ENCODE measurements around the gene CAPN13. TPM values are rescaled to one million over a fixed set of nuclear protein-coding genes. Genes with fewer than 3 reads are reported as not detected.

CAPN13 gene
- total RNA-seq, 1 donor from 2014 or later, result 67.4 TPM

GRCh38 chr2:30705711-30706533 is 101.3 kb downstream of the CAPN13 start:
- DNase-seq (ENCODE audit: low spot score), result peak; percentile 22

GRCh38 chr2:30705056-30705455 is 102.2 kb downstream of the CAPN13 start:
- DNase-seq (ENCODE audit: low spot score), result no peak

DNA sequence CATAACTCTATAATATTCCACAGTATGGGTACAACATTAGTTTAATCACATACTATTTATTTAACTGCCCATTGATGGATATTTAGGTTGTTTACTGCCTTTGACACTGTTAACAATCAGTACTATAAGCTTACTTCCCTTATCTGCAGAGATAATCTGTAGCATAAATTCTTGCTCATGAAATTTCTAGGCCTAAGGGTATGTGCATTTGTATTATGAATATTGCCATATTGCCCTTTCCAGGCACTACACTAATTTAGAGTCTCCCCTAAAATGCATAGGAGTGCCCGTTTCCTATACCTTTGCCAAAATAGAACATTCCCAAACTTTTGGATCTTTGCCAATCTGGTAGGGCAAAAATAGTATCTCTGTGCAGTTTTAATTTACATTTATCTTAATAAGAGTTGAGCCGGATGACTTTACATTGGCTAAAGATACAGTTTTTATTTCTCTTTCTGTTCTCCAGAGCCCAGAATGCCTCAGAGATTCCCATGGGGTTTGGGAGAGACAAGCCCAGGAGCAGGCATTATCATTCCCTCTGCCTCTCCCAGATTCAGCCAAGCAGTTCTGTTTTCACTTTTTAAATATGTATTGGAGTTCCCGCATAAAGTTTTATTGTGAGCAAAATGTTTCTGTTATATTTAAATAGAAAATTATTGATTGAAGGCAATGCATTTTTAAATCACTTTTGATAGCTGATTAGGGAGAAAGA is 102.8 kb downstream of the CAPN13 start:
- DNase-seq (ENCODE audit: low spot score), result no peak

- peak; percentile 14 for DNase-seq (ENCODE audit: low spot score)
These were observed 104.6 kb downstream of the CAPN13 start for GRCh38 chr2:30702694-30703093.

GRCh38 chr2:30701782-30702181 is 105.5 kb downstream of the CAPN13 start:
- no peak for DNase-seq (ENCODE audit: low spot score)

DNA sequence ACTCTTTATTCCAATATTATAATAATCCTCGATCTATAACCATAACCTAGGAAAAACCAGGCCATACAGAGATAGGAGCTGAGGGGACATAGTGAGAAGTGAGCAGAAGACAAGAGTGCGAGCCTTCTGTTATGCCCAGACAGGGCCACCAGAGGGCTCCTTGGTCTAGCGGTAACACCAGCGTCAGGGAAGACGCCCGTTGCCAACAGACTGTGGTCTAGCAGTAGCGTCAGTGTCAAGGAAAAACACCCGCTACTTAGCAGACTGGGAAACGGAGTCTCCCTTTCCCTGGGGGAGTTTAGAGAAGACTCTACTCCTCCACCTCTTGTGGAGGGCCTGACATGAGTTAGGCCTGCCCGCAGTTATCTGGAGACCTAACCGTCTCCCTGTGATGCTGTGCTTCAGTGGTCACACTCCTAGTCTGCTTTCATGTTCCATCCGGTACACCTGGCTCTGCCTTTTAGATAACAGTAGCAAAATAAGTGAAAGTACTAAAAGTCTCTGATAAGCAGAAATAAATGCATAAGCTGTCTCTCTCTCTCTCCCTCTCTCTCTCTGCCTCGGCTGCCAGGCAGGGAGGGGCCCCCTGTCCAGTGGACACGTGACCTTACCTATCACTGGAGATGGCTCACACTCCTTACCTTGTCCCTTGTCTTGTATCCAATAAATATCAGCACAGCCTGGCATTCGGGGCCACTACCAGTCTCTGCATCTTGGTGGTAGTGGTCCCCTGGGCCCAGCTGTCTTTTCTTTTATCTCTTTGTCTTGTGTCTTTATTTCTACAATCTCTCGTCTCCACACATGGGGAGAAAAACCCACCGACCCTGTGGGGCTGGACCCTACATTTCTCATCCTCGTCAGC is 109.8 kb downstream of the CAPN13 start:
- peak; percentile 13 for DNase-seq (ENCODE audit: low spot score)

- no peak for DNase-seq (ENCODE audit: low spot score)
These were observed 111.5 kb downstream of the CAPN13 start for GRCh38 chr2:30695749-30696148.

DNA sequence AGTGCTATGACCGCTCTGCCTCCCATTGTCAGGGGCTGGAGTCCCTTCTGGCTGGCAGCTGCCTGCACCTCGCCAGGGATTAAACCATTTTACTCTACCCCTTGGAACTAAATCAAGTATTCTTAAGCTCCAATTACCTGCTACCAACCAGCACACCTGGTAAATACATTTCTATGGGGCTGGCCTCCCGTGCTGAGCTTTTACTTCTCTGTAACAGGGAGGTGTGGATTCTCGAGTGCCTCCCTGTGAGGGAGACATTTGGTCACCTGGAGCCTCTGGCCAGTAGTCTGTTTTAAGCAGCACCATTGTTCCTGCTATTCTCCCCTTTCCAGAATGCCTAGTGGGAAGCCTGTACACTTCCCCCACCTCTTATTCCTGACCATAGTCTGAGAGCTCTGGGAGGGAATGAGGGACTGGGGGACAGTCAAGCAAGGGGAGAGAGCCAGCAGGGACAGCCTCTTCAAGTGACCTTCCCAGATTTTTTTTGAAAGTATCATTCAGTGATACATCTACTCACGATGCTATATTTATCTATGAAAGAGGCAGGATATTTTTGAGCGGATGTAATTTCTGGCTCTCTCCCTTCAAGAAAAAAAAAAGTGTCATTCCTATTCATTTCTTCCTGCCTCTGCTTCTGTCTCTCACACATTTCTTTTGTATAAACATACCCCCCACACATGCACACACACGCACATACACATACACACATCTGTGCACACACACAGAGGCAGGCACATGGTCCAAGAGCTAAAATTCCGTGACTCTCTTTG is 112.8 kb downstream of the CAPN13 start:
- peak; percentile 31 for DNase-seq (ENCODE audit: low spot score)

GRCh38 chr2:30693821-30694281 is 113.4 kb downstream of the CAPN13 start:
- peak; percentile 28 for DNase-seq (ENCODE audit: low spot score)

- peak; percentile 37 for DNase-seq (ENCODE audit: low spot score)
These were observed 114.4 kb downstream of the CAPN13 start for GRCh38 chr2:30692829-30693275.

DNA sequence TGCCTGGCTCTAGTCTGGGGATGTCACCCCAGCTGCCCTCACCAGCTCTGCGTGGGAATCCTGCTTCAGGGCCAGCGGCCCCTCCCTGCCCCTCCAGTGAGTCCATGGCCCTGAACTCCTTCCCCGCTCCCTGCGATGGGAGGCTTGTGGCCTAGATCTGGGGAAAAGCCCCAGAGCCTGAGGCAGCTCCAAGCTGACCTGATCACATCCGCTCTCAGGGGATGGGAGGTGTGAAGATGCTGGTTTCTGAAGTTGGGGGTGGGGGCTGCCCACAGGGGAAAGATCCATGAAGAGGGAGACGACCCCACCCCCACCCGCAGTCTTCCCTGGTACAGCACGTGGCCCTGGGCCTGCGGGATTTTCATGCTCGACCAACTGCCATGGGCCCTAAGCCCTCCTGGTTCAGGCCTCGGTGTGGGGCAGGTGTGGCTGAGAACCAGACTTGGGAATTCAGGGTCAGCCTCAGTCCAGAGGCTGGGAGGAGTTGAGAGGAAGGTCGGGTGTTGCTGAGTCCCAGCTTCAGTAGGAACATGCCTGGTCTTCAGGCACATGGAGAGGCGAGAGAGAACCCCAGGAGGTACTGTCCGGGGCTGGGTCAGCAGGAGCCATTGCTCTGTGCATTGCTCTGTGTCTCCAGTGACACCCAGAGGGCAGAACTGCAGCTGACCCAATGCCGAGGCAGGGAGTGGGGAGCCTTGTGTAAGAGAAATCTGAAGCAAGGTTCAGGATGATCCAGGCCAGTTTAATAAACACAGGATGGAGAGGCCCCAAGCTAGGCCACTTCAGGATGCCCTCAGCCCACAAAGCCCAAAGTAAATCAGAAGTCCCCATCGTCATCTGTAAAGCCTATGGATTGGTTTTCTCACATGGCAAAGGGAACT is 115.1 kb downstream of the CAPN13 start:
- DNase-seq (ENCODE audit: low spot score), result peak; percentile 37

GRCh38 chr2:30691091-30691947 is 115.9 kb downstream of the CAPN13 start:
- DNase-seq (ENCODE audit: low spot score), result peak; percentile 33

DNA sequence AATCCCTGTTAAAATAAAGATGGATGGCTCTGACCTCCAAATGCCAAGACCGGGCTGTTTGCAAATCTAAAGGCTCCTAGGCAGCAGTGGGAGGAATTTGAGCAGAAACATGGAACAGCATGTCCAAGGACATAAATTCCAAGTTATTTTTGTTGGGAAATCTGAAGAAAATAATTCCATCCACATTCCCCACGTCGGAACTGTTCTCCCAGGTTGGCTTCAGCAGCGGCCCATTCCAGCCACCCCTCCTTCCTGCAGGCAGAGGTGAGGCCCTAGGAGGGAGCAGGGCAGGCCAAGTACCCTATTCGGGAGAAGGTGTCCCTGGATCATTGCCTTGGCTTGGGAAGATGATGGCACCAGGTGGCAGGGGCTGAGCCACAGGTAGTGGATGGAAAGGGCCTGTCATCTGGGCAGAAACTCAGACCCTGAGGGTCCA is 117.1 kb downstream of the CAPN13 start:
- DNase-seq (ENCODE audit: low spot score), result peak; percentile 39

DNA sequence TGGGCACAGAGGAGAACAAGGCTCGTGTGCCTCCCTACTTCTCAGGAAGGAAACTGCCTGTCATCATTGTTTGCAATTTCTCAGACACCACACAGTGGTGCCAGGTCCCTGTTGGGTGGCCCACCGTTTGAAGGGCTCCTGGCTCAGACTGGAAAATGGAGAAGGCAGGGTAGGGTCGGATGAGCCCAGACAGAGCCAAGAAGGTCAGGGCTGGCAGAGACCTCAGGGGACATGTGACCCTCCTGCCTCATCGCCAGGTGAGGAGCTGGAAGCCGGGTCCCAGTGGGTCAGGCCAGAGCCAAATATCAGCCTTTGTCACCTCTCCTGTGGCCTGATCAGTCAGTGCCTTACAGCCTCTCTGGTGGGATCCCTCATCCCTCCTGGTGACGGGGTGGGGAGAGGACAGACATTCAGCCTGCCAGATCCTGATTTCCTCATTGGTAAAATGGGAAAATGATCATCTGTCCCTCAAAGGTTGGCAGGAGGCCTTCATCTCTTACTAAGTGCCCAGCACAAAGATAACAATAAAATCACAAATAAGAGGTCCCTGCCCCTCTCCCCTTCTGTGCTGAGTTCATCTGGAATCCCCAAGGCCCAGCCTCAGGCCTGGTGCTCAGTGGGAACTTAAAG is 117.6 kb downstream of the CAPN13 start:
- DNase-seq (ENCODE audit: low spot score), result peak; percentile 37

GRCh38 chr2:30688956-30689401 is 118.3 kb downstream of the CAPN13 start:
- peak; percentile 51 for DNase-seq (ENCODE audit: low spot score)

DNA sequence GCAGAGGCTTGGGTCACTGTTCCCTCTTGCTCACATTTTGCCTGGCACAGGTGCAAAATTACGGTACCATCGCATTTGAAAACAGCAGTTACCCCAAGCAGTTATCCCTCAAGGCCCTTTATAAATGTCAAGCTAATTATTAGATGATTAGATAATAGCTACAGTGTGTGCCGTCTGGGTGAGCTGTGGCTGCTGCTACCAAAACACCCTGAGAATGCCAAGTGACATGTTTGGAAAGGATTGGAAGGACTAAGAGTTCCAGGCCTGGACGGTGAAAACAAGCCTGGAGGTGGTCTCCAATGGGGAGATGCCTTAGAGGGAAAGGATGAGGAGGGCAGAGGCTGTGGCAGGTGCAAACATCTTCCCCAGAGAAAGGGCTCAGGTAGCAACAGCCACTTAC is 120.6 kb downstream of the CAPN13 start:
- no peak for DNase-seq (ENCODE audit: low spot score)

DNA sequence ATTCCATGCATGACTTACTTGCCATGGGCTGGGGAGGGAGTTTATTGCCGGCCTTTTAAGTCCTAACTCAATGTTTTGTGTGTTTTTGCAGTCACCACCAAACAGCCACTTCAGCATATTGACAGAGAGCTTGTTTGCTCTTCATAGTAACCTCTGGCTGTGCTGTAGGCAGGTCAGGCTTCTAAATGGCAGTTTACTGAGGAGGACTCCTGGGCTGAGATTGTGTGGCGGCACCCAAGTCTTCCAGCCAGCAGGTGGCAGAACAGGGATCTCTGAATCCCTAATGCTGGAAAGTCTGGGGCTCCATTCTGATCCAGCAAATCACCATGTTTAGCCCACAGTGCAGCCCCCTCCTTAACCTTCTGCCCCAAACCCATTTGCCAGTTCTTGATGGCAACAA is 121.2 kb downstream of the CAPN13 start:
- DNase-seq (ENCODE audit: low spot score), result peak; percentile 30

GRCh38 chr2:30684996-30685395 is 122.2 kb downstream of the CAPN13 start:
- peak; percentile 18 for DNase-seq (ENCODE audit: low spot score)
